ENCODE results near the gene NSL1.
"Not testable (repeated sequence)": the region's sequence is repeated elsewhere in the genome, so short reads cannot be mapped to it uniquely, and the experiment has no call there.

NSL1 gene

GRCh38 chr1:212727386-212728181, 64.0 kb downstream of the NSL1 start:
- DNase-seq, result peak; percentile 75
- TF ChIP-seq CTCF (IDR thresholded peaks at IDR 0.05; ENCODE audit: low read depth, low read length, missing control alignments), result no peak
- H3K27ac ChIP-seq, result peak overlapping the region; percentile 57
- H3K27me3 ChIP-seq (replicated peaks), result no peaks in the 10 kb centered on the region
- in situ Hi-C loops (cut with HindIII; ENCODE audit: low pct_ligation_motif_present, low sequenced_read_pairs), result no loop called here
- H3K36me3 ChIP-seq (replicated peaks), result no peaks in the 10 kb centered on the region
- H3K4me3 ChIP-seq (ENCODE audit: low read depth, low read length), result no peak overlapping the region

- H3K27ac ChIP-seq; DNase-seq; H3K36me3 ChIP-seq (replicated peaks); in situ Hi-C loops (cut with HindIII; ENCODE audit: low pct_ligation_motif_present, low sequenced_read_pairs); H3K27me3 ChIP-seq (replicated peaks); H3K4me3 ChIP-seq (ENCODE audit: low read depth, low read length): not testable (repeated sequence)
Measured at GRCh38 chr1:212724679-212725078, 66.9 kb downstream of the NSL1 start.

GRCh38 chr1:212722270-212722957, 69.2 kb downstream of the NSL1 start:
- no peak overlapping the region for H3K27ac ChIP-seq
- DNase-seq, result no peak
- in situ Hi-C loops (cut with HindIII; ENCODE audit: low pct_ligation_motif_present, low sequenced_read_pairs), result no loop called here
- H3K27me3 ChIP-seq (replicated peaks), result no peaks in the 10 kb centered on the region
- H3K4me3 ChIP-seq (ENCODE audit: low read depth, low read length), result no peak overlapping the region
- TF ChIP-seq CTCF (IDR thresholded peaks at IDR 0.05; ENCODE audit: low read depth, low read length, missing control alignments), result no peak
- no peaks in the 10 kb centered on the region for H3K36me3 ChIP-seq (replicated peaks)

- no peak overlapping the region for H3K4me3 ChIP-seq (ENCODE audit: low read depth, low read length)
- no peaks in the 10 kb centered on the region for H3K27me3 ChIP-seq (replicated peaks)
- in situ Hi-C loops (cut with HindIII; ENCODE audit: low pct_ligation_motif_present, low sequenced_read_pairs), result no loop called here
- H3K36me3 ChIP-seq (replicated peaks), result no peaks in the 10 kb centered on the region
- TF ChIP-seq CTCF (IDR thresholded peaks at IDR 0.05; ENCODE audit: low read depth, low read length, missing control alignments), result no peak
- H3K27ac ChIP-seq, result no peak overlapping the region
- peak; percentile 45 for DNase-seq
Measured at GRCh38 chr1:212721388-212722247, 70.0 kb downstream of the NSL1 start.

GRCh38 chr1:212719633-212720032, 71.9 kb downstream of the NSL1 start:
- Histone ChIP-seq H3K36me3 (replicated peaks) (no peaks in the 10 kb centered on the region), H3K4me3 (ENCODE audit: low read depth, low read length) (no peak overlapping the region), H3K27ac (no peak overlapping the region), H3K27me3 (replicated peaks) (no peaks in the 10 kb centered on the region)
- DNase-seq, result no peak
- no peak for TF ChIP-seq CTCF (IDR thresholded peaks at IDR 0.05; ENCODE audit: low read depth, low read length, missing control alignments)
- in situ Hi-C loops (cut with HindIII; ENCODE audit: low pct_ligation_motif_present, low sequenced_read_pairs), result no loop called here

- in situ Hi-C loops (cut with HindIII; ENCODE audit: low pct_ligation_motif_present, low sequenced_read_pairs), result no loop called here
- no peaks in the 10 kb centered on the region for H3K27me3 ChIP-seq (replicated peaks)
- DNase-seq, result no peak
- TF ChIP-seq CTCF (IDR thresholded peaks at IDR 0.05; ENCODE audit: low read depth, low read length, missing control alignments), result peak; percentile 43
- H3K27ac ChIP-seq, result no peak overlapping the region
- no peak overlapping the region for H3K4me3 ChIP-seq (ENCODE audit: low read depth, low read length)
- H3K36me3 ChIP-seq (replicated peaks), result no peaks in the 10 kb centered on the region
Measured at GRCh38 chr1:212718499-212718898, 73.1 kb downstream of the NSL1 start.
